ENCODE results near the gene SYT1. TPM values are rescaled to one million over a fixed set of nuclear protein-coding genes. Genes with fewer than 3 reads are reported as not detected.
"Not testable (repeated sequence)": the region's sequence is repeated elsewhere in the genome, so short reads cannot be mapped to it uniquely, and the experiment has no call there.

SYT1 gene
- total RNA-seq, 3 donors from 2014 or later = 1.4 to 11.8 (median 2.0) TPM

DNA sequence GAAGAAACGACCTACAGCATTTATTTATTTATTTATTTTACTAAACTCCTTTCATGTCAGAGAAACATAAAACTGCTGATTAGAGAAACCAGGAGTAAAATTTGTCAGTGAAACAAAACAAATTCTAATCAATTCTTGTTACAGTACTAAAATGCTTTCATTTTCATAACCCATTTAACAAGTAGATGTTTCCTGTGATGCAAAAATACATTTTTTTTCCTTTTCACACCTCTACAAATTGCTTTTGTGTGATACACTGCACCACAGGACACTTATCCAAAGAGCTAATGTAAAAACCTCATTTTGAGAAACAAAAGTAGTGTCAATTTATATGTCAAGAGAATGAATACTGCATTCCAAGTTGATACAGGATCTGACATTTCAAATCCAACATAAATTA lies 155.1 kb downstream of the SYT1 start:
- H3K9me3 ChIP-seq = no peaks in the 10 kb centered on the region
- no peak for ATAC-seq
- TF ChIP-seq, protein P1, sequence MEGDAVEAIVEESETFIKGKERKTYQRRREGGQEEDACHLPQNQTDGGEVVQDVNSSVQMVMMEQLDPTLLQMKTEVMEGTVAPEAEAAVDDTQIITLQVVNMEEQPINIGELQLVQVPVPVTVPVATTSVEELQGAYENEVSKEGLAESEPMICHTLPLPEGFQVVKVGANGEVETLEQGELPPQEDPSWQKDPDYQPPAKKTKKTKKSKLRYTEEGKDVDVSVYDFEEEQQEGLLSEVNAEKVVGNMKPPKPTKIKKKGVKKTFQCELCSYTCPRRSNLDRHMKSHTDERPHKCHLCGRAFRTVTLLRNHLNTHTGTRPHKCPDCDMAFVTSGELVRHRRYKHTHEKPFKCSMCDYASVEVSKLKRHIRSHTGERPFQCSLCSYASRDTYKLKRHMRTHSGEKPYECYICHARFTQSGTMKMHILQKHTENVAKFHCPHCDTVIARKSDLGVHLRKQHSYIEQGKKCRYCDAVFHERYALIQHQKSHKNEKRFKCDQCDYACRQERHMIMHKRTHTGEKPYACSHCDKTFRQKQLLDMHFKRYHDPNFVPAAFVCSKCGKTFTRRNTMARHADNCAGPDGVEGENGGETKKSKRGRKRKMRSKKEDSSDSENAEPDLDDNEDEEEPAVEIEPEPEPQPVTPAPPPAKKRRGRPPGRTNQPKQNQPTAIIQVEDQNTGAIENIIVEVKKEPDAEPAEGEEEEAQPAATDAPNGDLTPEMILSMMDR (IDR thresholded peaks at IDR 0.05) = no peak
- H3K36me3 ChIP-seq (ENCODE audit: low read depth) = no peaks in the 10 kb centered on the region
- DNase-seq = no peak
- H3K4me3 ChIP-seq = no peak overlapping the region
- no peaks in the 10 kb centered on the region for H3K4me1 ChIP-seq (ENCODE audit: low read depth)
- intact Hi-C loops (cut with DNase I, micrococcal nuclease) = no loop called here

DNA sequence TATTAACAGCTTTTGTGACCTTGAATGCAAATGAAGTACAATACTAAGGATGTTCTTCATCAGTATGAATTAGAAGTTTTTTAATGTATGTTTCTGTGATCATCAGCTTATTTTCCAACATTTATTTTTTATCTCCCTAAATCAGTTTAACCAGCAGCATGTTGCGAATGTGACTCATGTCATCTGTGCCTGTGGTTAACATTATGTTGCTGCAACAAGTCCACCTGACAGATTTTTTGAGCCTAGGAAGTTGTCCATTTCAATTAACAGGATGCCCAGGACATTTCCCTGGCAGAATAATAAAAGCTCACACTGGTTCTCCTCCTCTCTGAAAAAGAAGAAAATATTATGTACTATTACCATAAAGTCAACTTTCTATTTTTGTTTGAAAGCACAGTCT lies 155.5 kb downstream of the SYT1 start:
- TF ChIP-seq, protein P1 (IDR thresholded peaks at IDR 0.05) = no peak
- DNase-seq (no peak), ATAC-seq (no peak)
- H3K36me3 ChIP-seq (ENCODE audit: low read depth) = no peaks in the 10 kb centered on the region
- intact Hi-C loops (cut with DNase I, micrococcal nuclease) = no loop called here
- H3K4me3 ChIP-seq = no peak overlapping the region
- no peaks in the 10 kb centered on the region for H3K4me1 ChIP-seq (ENCODE audit: low read depth)
- H3K9me3 ChIP-seq = no peaks in the 10 kb centered on the region

DNA sequence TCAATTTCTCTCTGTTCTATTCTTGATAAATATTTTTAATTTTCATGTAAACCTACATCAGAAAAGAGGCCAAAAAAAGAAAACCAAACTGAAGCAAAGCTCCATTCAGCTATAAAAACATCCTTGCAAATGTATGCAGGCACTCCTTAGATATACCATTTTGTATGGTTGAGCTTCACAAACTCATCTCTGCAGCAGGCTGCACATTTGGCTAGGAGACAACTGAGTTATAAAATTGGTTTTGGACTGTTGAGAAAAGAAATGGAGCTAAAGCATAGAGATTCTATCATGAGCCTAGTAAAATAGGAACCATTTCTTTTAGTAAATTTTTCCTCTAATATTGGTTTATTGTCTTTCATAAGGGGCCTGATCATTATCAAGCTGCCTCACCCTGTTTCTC lies 156.4 kb downstream of the SYT1 start:
- Histone ChIP-seq H3K36me3 (ENCODE audit: low read depth) (no peaks in the 10 kb centered on the region), H3K9me3 (no peaks in the 10 kb centered on the region), H3K4me1 (ENCODE audit: low read depth) (no peaks in the 10 kb centered on the region), H3K4me3 (no peak overlapping the region)
- TF ChIP-seq, protein P1 (IDR thresholded peaks at IDR 0.05) = no peak
- intact Hi-C loops (cut with DNase I, micrococcal nuclease) = no loop called here
- DNase-seq (no peak), ATAC-seq (no peak)

DNA sequence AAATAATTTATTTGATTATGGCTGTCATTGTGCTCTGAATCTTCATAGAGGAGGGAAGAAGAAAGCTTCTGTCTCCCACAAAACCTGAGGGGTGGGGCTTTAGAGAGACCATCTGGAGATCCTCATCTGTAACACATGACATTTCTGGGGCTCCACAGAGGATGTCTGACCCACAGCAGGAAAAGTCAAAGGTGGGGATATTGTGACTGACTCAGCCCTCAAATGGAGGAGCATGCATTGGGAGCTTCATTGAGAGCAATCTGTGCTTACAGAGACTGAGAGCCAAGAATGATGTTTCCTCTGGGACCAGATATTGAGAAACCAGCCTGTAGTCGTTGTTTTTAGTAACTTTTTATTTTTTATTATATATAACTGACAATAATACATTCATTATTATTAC lies 158.7 kb downstream of the SYT1 start:
- no peak overlapping the region for H3K4me3 ChIP-seq
- H3K36me3 ChIP-seq (ENCODE audit: low read depth) = no peaks in the 10 kb centered on the region
- no peaks in the 10 kb centered on the region for H3K9me3 ChIP-seq
- TF ChIP-seq, protein P1 (IDR thresholded peaks at IDR 0.05) = no peak
- ATAC-seq = no peak
- no peaks in the 10 kb centered on the region for H3K4me1 ChIP-seq (ENCODE audit: low read depth)
- intact Hi-C loops (cut with DNase I, micrococcal nuclease) = no loop called here
- no peak for DNase-seq

DNA sequence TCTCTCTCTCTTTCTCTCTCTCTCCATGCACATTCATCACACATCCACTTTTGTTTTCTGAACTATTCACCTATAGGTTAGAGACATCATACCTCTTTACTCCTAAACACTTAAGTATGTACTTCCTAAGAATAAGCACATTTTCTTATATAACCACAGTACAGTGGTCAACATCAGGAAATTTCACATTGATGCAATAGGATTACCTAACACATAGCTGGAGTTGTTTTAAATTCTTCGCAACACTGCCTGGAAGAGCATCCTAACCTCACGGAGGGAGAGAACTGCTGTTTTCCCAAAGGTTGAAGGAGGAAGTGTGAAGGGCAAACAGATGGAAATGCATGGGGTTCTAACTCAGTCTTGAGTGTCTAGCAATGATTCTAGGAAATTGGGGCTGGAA lies 159.2 kb downstream of the SYT1 start:
- Histone ChIP-seq H3K9me3 (no peaks in the 10 kb centered on the region), H3K36me3 (ENCODE audit: low read depth) (no peaks in the 10 kb centered on the region), H3K4me1 (ENCODE audit: low read depth) (no peaks in the 10 kb centered on the region), H3K4me3 (no peak overlapping the region)
- no peak for DNase-seq
- TF ChIP-seq, protein P1 (IDR thresholded peaks at IDR 0.05) = no peak
- ATAC-seq = no peak
- intact Hi-C loops (cut with DNase I, micrococcal nuclease) = no loop called here

DNA sequence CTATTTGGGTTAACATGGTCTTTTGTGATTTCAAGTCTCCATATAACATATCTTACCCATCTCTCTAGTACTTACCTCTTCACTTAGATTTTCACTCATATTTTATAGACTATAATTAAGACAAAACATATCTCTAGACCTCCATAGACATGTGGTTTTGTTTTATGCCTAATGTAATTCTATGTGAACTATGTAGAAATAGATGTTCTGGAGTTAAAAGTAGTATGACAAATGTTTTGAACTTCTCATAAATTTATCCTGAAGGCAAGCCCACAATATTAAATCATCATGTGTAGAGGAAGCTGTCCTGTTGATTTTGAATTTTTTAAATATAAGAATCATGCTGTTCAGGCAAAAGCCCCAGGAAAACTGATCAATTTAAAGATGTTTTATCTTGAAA lies 169.2 kb downstream of the SYT1 start:
- DNase-seq = no peak
- Histone ChIP-seq H3K36me3 (ENCODE audit: low read depth) (no peaks in the 10 kb centered on the region), H3K4me3 (no peak overlapping the region), H3K9me3 (peaks cover 2% of the 10 kb centered on the region), H3K4me1 (ENCODE audit: low read depth) (no peaks in the 10 kb centered on the region)
- no peak for ATAC-seq
- intact Hi-C loops (cut with DNase I, micrococcal nuclease) = no loop called here
- TF ChIP-seq, protein P1 (IDR thresholded peaks at IDR 0.05) = no peak

DNA sequence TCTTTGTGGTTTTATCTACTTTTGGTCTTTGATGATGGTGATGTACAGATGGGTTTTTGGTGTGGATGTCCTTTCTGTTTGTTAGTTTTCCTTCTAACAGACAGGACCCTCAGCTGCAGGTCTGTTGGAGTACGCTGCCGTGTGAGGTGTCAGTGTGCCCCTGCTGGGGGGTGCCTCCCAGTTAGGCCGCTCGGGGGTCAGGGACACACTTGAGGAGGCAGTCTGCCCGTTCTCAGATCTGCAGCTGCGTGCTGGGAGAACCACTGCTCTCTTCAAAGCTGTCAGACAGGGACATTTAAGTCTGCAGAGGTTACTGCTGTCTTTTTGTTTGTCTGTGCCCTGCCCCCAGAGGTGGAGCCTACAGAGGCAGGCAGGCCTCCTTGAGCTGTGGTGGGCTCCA lies 180.2 kb downstream of the SYT1 start:
- H3K9me3 ChIP-seq; H3K4me3 ChIP-seq; H3K4me1 ChIP-seq (ENCODE audit: low read depth); H3K36me3 ChIP-seq (ENCODE audit: low read depth); intact Hi-C loops (cut with DNase I, micrococcal nuclease); ATAC-seq; DNase-seq: not testable (repeated sequence)

DNA sequence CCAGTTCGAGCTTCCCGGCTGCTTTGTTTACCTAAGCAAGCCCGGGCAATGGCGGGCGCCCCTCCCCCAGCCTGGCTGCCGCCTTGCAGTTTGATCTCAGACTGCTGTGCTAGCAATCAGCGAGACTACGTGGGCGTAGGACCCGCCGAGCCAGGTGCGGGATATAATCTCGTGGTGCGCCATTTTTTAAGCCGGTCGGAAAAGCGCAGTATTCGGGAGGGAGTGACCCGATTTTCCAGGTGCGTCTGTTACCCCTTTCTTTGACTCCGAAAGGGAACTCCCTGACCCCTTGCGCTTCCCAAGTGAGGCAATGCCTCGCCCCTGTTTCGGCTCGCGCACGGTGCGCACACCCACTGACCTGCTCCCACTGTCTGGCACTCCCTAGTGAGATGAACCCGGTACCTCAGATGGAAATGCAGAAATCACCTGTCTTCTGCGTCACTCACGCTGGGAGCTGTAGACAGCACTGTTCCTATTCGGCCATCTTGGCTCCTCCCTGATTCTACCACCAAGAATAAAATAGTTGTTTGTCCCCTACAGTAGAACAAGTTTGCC lies 180.7 kb downstream of the SYT1 start:
- DNase-seq = peak in 1 of 3 donors; percentile 9
- H3K4me3 ChIP-seq; H3K9me3 ChIP-seq; H3K4me1 ChIP-seq (ENCODE audit: low read depth); H3K36me3 ChIP-seq (ENCODE audit: low read depth); ATAC-seq; intact Hi-C loops (cut with DNase I, micrococcal nuclease): not testable (repeated sequence)
